Muscle of leg (tissue), 11 donors: ENCODE measurements around the gene TOP1. TPM values are rescaled to one million over a fixed set of nuclear protein-coding genes. Genes with fewer than 3 reads are reported as not detected.
"Not testable (repeated sequence)": the region's sequence is repeated elsewhere in the genome, so short reads cannot be mapped to it uniquely, and the experiment has no call there.

ENCODE experiments used
- DNase-seq: peaks from one replicate; pipeline ENCODE4 v3.0.0; 2013
- H3K27ac ChIP-seq: one replicate; pipeline ENCODE4 v1.5.1; 2013; ENCODE audit warnings: mild to moderate bottlenecking, low read length, control low read depth
- H3K27me3 ChIP-seq: one replicate; pipeline ENCODE4 v1.6.1; 2013; ENCODE audit warnings: low read length; ENCODE audit not compliant: control insufficient read depth, insufficient read depth
- H3K36me3 ChIP-seq: one replicate; pipeline ENCODE4 v1.6.1; 2013; ENCODE audit warnings: low read length; ENCODE audit not compliant: control insufficient read depth, insufficient read depth
- H3K4me1 ChIP-seq: one replicate; pipeline ENCODE4 v1.6.1; 2013; ENCODE audit warnings: low read length; ENCODE audit not compliant: control insufficient read depth, insufficient read depth
- H3K4me3 ChIP-seq: one replicate; pipeline ENCODE4 v1.5.1; 2013; ENCODE audit warnings: low read length, control low read depth
- H3K9me3 ChIP-seq: replicated peaks from 2 replicates; pipeline ENCODE4 v1.6.1; 2013; ENCODE audit warnings: low read depth, low read length; ENCODE audit not compliant: control insufficient read depth
- WGBS: methylation state at CpG from one replicate; pipeline ENCODE4 v1.1.5; 2013; ENCODE audit warnings: missing lambda C conversion rate; ENCODE audit not compliant: insufficient coverage; 5-methylcytosine and 5-hydroxymethylcytosine counted together
- polyA plus RNA-seq, 8 donors: library from polyadenylated mRNA; unstranded; fragments of 120-200 nt; gene quantifications; one replicate each; pipeline versions ENCODE4 v1.2.1 to v1.2.3, GENCODE V29; 2013; ENCODE audit warnings: inconsistent platforms in 1 of 8, low replicate concordance in 1 of 8; ENCODE audit not compliant: insufficient read length in 8 of 8, insufficient read depth in 1 of 8
- total RNA-seq: library from RNA; stranded (reverse); fragments of 120-200 nt; gene quantifications from one replicate; pipeline ENCODE4 v1.2.4, GENCODE V29; 2013

Gene TOP1
- total and polyA plus RNA-seq, 9 donors, result 17.2 to 71.6 (median 57.9) TPM

GRCh38 chr20:41003143-41003935 lies 25.3 kb upstream of the TOP1 start:
- Histone ChIP-seq H3K36me3 (no peaks in the 10 kb centered on the region), H3K27me3 (no peaks in the 10 kb centered on the region), H3K9me3 (peaks cover 7% of the 10 kb centered on the region), H3K4me1 (peaks cover 38% of the 10 kb centered on the region), H3K4me3 (no peak overlapping the region), H3K27ac (no peak overlapping the region)
- DNase-seq, result peak; percentile 59
- 85% methylated on average over 7 of the region's 12 CpGs for WGBS

GRCh38 chr20:41003936-41004294 lies 24.7 kb upstream of the TOP1 start:
- not testable (repeated sequence) for H3K4me3 ChIP-seq, H3K27me3 ChIP-seq, H3K27ac ChIP-seq, H3K9me3 ChIP-seq, H3K36me3 ChIP-seq, DNase-seq
- WGBS, result 96% methylated on average over 4 of the region's 6 CpGs
- peaks cover 41% of the 10 kb centered on the region for H3K4me1 ChIP-seq

GRCh38 chr20:41004531-41005360 lies 23.9 kb upstream of the TOP1 start:
- peak overlapping the region; percentile 54 for H3K27ac ChIP-seq
- no peaks in the 10 kb centered on the region for H3K36me3 ChIP-seq
- peaks cover 41% of the 10 kb centered on the region for H3K4me1 ChIP-seq
- peak; percentile 85 for DNase-seq
- 75% methylated on average over 5 of the region's 8 CpGs for WGBS
- no peaks in the 10 kb centered on the region for H3K27me3 ChIP-seq
- H3K4me3 ChIP-seq, result no peak overlapping the region
- H3K9me3 ChIP-seq, result peaks cover 7% of the 10 kb centered on the region

GRCh38 chr20:41005361-41005729 lies 23.3 kb upstream of the TOP1 start:
- H3K4me1 ChIP-seq, result peaks cover 41% of the 10 kb centered on the region
- 50% methylated on average over 2 of the region's 4 CpGs for WGBS
- H3K27ac ChIP-seq, result peak overlapping the region; percentile 54
- H3K27me3 ChIP-seq, result no peaks in the 10 kb centered on the region
- no peak overlapping the region for H3K4me3 ChIP-seq
- no peaks in the 10 kb centered on the region for H3K36me3 ChIP-seq
- peaks cover 7% of the 10 kb centered on the region for H3K9me3 ChIP-seq
- peak; percentile 93 for DNase-seq

GRCh38 chr20:41006126-41006935 lies 22.3 kb upstream of the TOP1 start:
- Histone ChIP-seq H3K27me3 (no peaks in the 10 kb centered on the region), H3K9me3 (peaks cover 7% of the 10 kb centered on the region), H3K4me1 (peaks cover 41% of the 10 kb centered on the region), H3K36me3 (no peaks in the 10 kb centered on the region), H3K4me3 (no peak overlapping the region), H3K27ac (no peak overlapping the region)
- 92% methylated on average over 12 of the region's 13 CpGs for WGBS
- DNase-seq, result no peak

GRCh38 chr20:41006936-41007474 lies 21.6 kb upstream of the TOP1 start:
- Histone ChIP-seq H3K4me3 (no peak overlapping the region), H3K27me3 (no peaks in the 10 kb centered on the region), H3K9me3 (peaks cover 7% of the 10 kb centered on the region), H3K4me1 (peaks cover 43% of the 10 kb centered on the region), H3K27ac (no peak overlapping the region), H3K36me3 (no peaks in the 10 kb centered on the region)
- 94% methylated on average over 2 of the region's 2 CpGs for WGBS
- DNase-seq, result no peak

- Histone ChIP-seq H3K27me3 (no peaks in the 10 kb centered on the region), H3K4me1 (peaks cover 44% of the 10 kb centered on the region), H3K36me3 (no peaks in the 10 kb centered on the region), H3K9me3 (peaks cover 7% of the 10 kb centered on the region), H3K4me3 (no peak overlapping the region), H3K27ac (no peak overlapping the region)
- WGBS, result 88% methylated on average over 3 of the region's 3 CpGs
- no peak for DNase-seq
Observed at GRCh38 chr20:41007481-41007880, 21.1 kb upstream of the TOP1 start.

GRCh38 chr20:41009946-41010345 lies 18.7 kb upstream of the TOP1 start:
- peaks cover 29% of the 10 kb centered on the region for H3K4me1 ChIP-seq
- H3K36me3 ChIP-seq, result no peaks in the 10 kb centered on the region
- H3K4me3 ChIP-seq, result no peak overlapping the region
- H3K27me3 ChIP-seq, result no peaks in the 10 kb centered on the region
- WGBS, result no CpG with 5 or more reads among the region's 3 CpGs
- peaks cover 7% of the 10 kb centered on the region for H3K9me3 ChIP-seq
- H3K27ac ChIP-seq, result no peak overlapping the region
- no peak for DNase-seq

- H3K36me3 ChIP-seq, result no peaks in the 10 kb centered on the region
Observed at GRCh38 chr20:41011551-41012067, 17.0 kb upstream of the TOP1 start.

More at GRCh38 chr20:41011551-41012067, 17.0 kb upstream of the TOP1 start:
- Histone ChIP-seq H3K27me3 (no peaks in the 10 kb centered on the region), H3K9me3 (peaks cover 2% of the 10 kb centered on the region), H3K4me3 (no peak overlapping the region), H3K4me1 (peaks cover 13% of the 10 kb centered on the region), H3K27ac (no peak overlapping the region)
- DNase-seq, result peak; percentile 50
- WGBS, result no CpG with 5 or more reads among the region's 5 CpGs
